WTC11 (cell line): Measurements from ENCODE around the gene MEIOSIN. TPM values are rescaled to one million over a fixed set of nuclear protein-coding genes. Genes with fewer than 3 reads are reported as not detected.

Experiments
- ATAC-seq: fragments of 200-7000 bp; cut with Tn5 transposase; 2 replicates; pipeline ENCODE4 v1.10.0; 2021; ENCODE audit warnings: mild to moderate bottlenecking, moderate library complexity
- CTCF ChIA-PET: fragments of 300-600 bp; sonication (Branson Sonifier 250); formaldehyde crosslinking; loops from one replicate; lab custom pipeline; 2021; ENCODE audit warnings: antibody characterized with exemption; lab: Charles Lee
- POLR2A ChIA-PET: fragments of 350-600 bp; sonication (Branson Sonifier 250); formaldehyde crosslinking; loops from one replicate; lab custom pipeline; 2021; ENCODE audit warnings: antibody characterized with exemption; lab: Charles Lee
- DNase-seq: peaks from one replicate; pipeline ENCODE4 v3.0.0; 2021; ENCODE audit warnings: low spot score
- H3K27ac Mint-ChIP-seq: 2 replicates; pipeline ENCODE4 v1.8.0; 2021; ENCODE audit warnings: mixed read lengths
- H3K27me3 Mint-ChIP-seq: 2 replicates; pipeline ENCODE4 v1.8.0; 2021; ENCODE audit warnings: low read depth, mild to moderate bottlenecking, moderate library complexity, mixed read lengths
- H3K36me3 Mint-ChIP-seq: 2 replicates; pipeline ENCODE4 v1.8.0; 2021; ENCODE audit warnings: mixed read lengths
- H3K4me1 Mint-ChIP-seq: 2 replicates; pipeline ENCODE4 v1.8.0; 2022; ENCODE audit warnings: mixed read lengths
- H3K4me3 Mint-ChIP-seq: 2 replicates; pipeline ENCODE4 v1.8.0; 2021; ENCODE audit warnings: mild to moderate bottlenecking, moderate library complexity, mixed read lengths
- H3K9me3 Mint-ChIP-seq: 2 replicates; pipeline ENCODE4 v1.8.0; 2021; ENCODE audit warnings: mixed read lengths
- E2F1 ChIP-seq: sonication (generic); formaldehyde crosslinking; IDR thresholded peaks from 2 replicates; pipeline ENCODE4 v1.8.0; 2022; ENCODE audit warnings: mild to moderate bottlenecking, missing genetic modification reagents
- E2F5 ChIP-seq: sonication (generic); formaldehyde crosslinking; IDR thresholded peaks from 2 replicates; pipeline ENCODE4 v1.8.1; 2022; ENCODE audit warnings: mild to moderate bottlenecking, moderate library complexity, missing genetic modification reagents
- ERG ChIP-seq: fragments of 250-450 bp; sonication (Bioruptor Pico); IDR thresholded peaks from 2 replicates; pipeline ENCODE4 v1.8.0; 2021; ENCODE audit warnings: mild to moderate bottlenecking
- FOXJ3 ChIP-seq: sonication (generic); formaldehyde crosslinking; IDR thresholded peaks from 2 replicates; pipeline ENCODE4 v1.9.0; 2021; ENCODE audit warnings: missing genetic modification reagents, mild to moderate bottlenecking, borderline replicate concordance
- FOXK1 ChIP-seq: sonication (generic); formaldehyde crosslinking; IDR thresholded peaks from 2 replicates; pipeline ENCODE4 v1.8.0; 2022; ENCODE audit warnings: mild to moderate bottlenecking, moderate library complexity, missing genetic modification reagents
- FOXP1 ChIP-seq: sonication (generic); formaldehyde crosslinking; IDR thresholded peaks from 2 replicates; pipeline ENCODE4 v1.8.0; 2022; ENCODE audit warnings: missing genetic modification reagents, mild to moderate bottlenecking, moderate library complexity, borderline replicate concordance
- FOXP4 ChIP-seq: sonication (generic); formaldehyde crosslinking; IDR thresholded peaks from 2 replicates; pipeline ENCODE4 v1.8.0; 2022; ENCODE audit warnings: mild to moderate bottlenecking, missing genetic modification reagents
- GTF2I ChIP-seq: fragments of 250-450 bp; sonication (Bioruptor Pico); conservative IDR thresholded peaks from 2 replicates; pipeline ENCODE4 v1.4.0; 2021; ENCODE audit warnings: mild to moderate bottlenecking
- HMGA2 ChIP-seq: fragments of 250-450 bp; sonication (Bioruptor Pico); IDR thresholded peaks from 2 replicates; pipeline ENCODE4 v1.4.0; 2021; ENCODE audit warnings: mild to moderate bottlenecking, moderate library complexity
- HMGXB4 ChIP-seq: sonication (generic); formaldehyde crosslinking; IDR thresholded peaks from 2 replicates; pipeline ENCODE4 v1.8.1; 2023; ENCODE audit warnings: mild to moderate bottlenecking, moderate library complexity, missing genetic modification reagents
- IRF2 ChIP-seq: sonication (generic); formaldehyde crosslinking; IDR thresholded peaks from 2 replicates; pipeline ENCODE4 v1.8.0; 2022; ENCODE audit warnings: low read depth, missing genetic modification reagents, borderline replicate concordance
- JAZF1 ChIP-seq: fragments of 250-450 bp; sonication (Bioruptor Pico); IDR thresholded peaks from 2 replicates; pipeline ENCODE4 v1.9.0; 2021; ENCODE audit warnings: moderate library complexity, mild to moderate bottlenecking, inconsistent platforms
- MAX ChIP-seq: sonication (generic); formaldehyde crosslinking; IDR thresholded peaks from 2 replicates; pipeline ENCODE4 v1.8.0; 2022; ENCODE audit warnings: mild to moderate bottlenecking, missing genetic modification reagents
- MYBL2 ChIP-seq: sonication (generic); formaldehyde crosslinking; IDR thresholded peaks from 2 replicates; pipeline ENCODE4 v1.8.1; 2023; ENCODE audit warnings: mild to moderate bottlenecking, moderate library complexity, missing genetic modification reagents
- NR2C2 ChIP-seq: sonication (generic); formaldehyde crosslinking; IDR thresholded peaks from 2 replicates; pipeline ENCODE4 v1.8.0; 2022; ENCODE audit warnings: mild to moderate bottlenecking, missing genetic modification reagents
- SMAD4 ChIP-seq: sonication (generic); formaldehyde crosslinking; IDR thresholded peaks from 2 replicates; pipeline ENCODE4 v1.8.0; 2022; ENCODE audit warnings: mild to moderate bottlenecking, missing genetic modification reagents
- SP1 ChIP-seq: sonication (generic); formaldehyde crosslinking; conservative IDR thresholded peaks from 2 replicates; pipeline ENCODE4 v1.8.1; 2022; ENCODE audit warnings: missing genetic modification reagents
- TCF7 ChIP-seq: sonication (generic); formaldehyde crosslinking; IDR thresholded peaks from 2 replicates; pipeline ENCODE4 v1.8.0; 2022; ENCODE audit warnings: mild to moderate bottlenecking, low read depth, missing genetic modification reagents, moderate library complexity
- TEAD4 ChIP-seq: sonication (generic); formaldehyde crosslinking; IDR thresholded peaks from 2 replicates; pipeline ENCODE4 v1.8.0; 2022; ENCODE audit warnings: mild to moderate bottlenecking, missing genetic modification reagents
- ZBTB43 ChIP-seq: sonication (generic); formaldehyde crosslinking; IDR thresholded peaks from 2 replicates; pipeline ENCODE4 v1.8.1; 2023; ENCODE audit warnings: mild to moderate bottlenecking, missing genetic modification reagents
- ZNF423 ChIP-seq: fragments of 250-450 bp; sonication (Bioruptor Pico); IDR thresholded peaks from 2 replicates; pipeline ENCODE4 v2.1.2; 2022; ENCODE audit warnings: mild to moderate bottlenecking, moderate library complexity
- ZNF532 ChIP-seq: fragments of 250-450 bp; sonication (Bioruptor Pico); IDR thresholded peaks from 2 replicates; pipeline ENCODE4 v1.9.0; 2021; ENCODE audit warnings: mild to moderate bottlenecking, borderline replicate concordance
- total RNA-seq: library from RNA; stranded (reverse); gene quantifications from 3 replicates; pipeline ENCODE4 v1.2.3, GENCODE V29; 2021

MEIOSIN gene
- total RNA-seq, 1 experiment from 2014 or later: not detected

GRCh38 chr19:45767410-45767880, 34.2 kb downstream of the MEIOSIN start:
- TF ChIP-seq ZNF532 (CRISPR knock-in tag) (no peak), FOXJ3 (CRISPR knock-in tag) (no peak), ZBTB43 (0 out of 2 replicates have a peak, but pooled peaks have one; percentile 44), ZNF423 (CRISPR knock-in tag) (peak; percentile 75), IRF2 (no peak), JAZF1 (CRISPR knock-in tag) (no peak), SP1 (CRISPR knock-in tag) (peak; percentile 66), TEAD4 (CRISPR knock-in tag) (no peak), HMGXB4 (no peak), FOXP4 (CRISPR knock-in tag) (no peak), MYBL2 (peak; percentile 46; the same call in 1 of the 2 replicates), FOXK1 (CRISPR knock-in tag) (peak; percentile 99), HMGA2 (no peak), FOXP1 (CRISPR knock-in tag) (no peak), ERG (no peak), GTF2I (no peak), E2F1 (CRISPR knock-in tag) (no peak), SMAD4 (CRISPR knock-in tag) (no peak), NR2C2 (CRISPR knock-in tag) (no peak), MAX (peak; percentile 69; the same call in 1 of the 2 replicates), TCF7 (no peak), E2F5 (CRISPR knock-in tag) (no peak)
- no peaks in the 10 kb centered on the region for H3K9me3 Mint-ChIP-seq
- H3K4me1 Mint-ChIP-seq: peaks cover 26% of the 10 kb centered on the region
- peak; percentile 69 for DNase-seq
- ATAC-seq: no peak
- H3K27me3 Mint-ChIP-seq: no peaks in the 10 kb centered on the region; the same call in 1 of the 2 replicates
- H3K36me3 Mint-ChIP-seq: no peaks in the 10 kb centered on the region
- CTCF ChIA-PET: interaction anchor here (0.5 to 5.6 kb wide), 14 partner anchors 13 to 310 kb away, joined by 3 to 175 read pairs (median 6); partner anchors contain the start of genes DMPK, FOXA3, QPCTL and SNRPD2
- H3K4me3 Mint-ChIP-seq: peak overlapping the region; percentile 79
- POLR2A ChIA-PET: interaction anchor here (0.7 to 4.8 kb wide), 10 partner anchors 32 to 369 kb away, joined by 3 to 115 read pairs (median 5); partner anchors contain the start of genes EML2, FBXO46, QPCTL and SNRPD2
- H3K27ac Mint-ChIP-seq: peak overlapping the region; percentile 32; the same call in 1 of the 2 replicates
